Spleen (tissue), 11 donors: ENCODE results near the gene LRRFIP2. TPM values are rescaled to one million over a fixed set of nuclear protein-coding genes. Genes with fewer than 3 reads are reported as not detected.

Experiments
- DNase-seq: peaks from one replicate; pipeline ENCODE4 v3.0.0-alpha.2; 2020
- H3K27ac ChIP-seq, 8 donors: fragments of 200-600 bp; sonication (generic) in 7 of 8; 1 replicate in 4 of 8; 2 replicates in 4 of 8; pipeline versions ENCODE4 v1.5.0 to v1.8.0; 2016 to 2021; ENCODE audit warnings: inconsistent platforms in 4 of 8, mild to moderate bottlenecking in 4 of 8, moderate library complexity in 1 of 8
- H3K27me3 ChIP-seq, 7 donors: fragments of 200-600 bp; sonication (generic) in 6 of 7; replicated peaks in 1 of 7; 1 replicate in 4 of 7; 2 replicates in 3 of 7; pipeline versions ENCODE4 v1.5.0 to v1.8.0; 2016 to 2021; ENCODE audit warnings: inconsistent platforms in 3 of 7, mild to moderate bottlenecking in 1 of 7
- H3K36me3 ChIP-seq, 6 donors: fragments of 200-600 bp; sonication (generic) in 5 of 6; 1 replicate in 4 of 6; 2 replicates in 2 of 6; pipeline versions ENCODE4 v1.5.0 to v1.8.0; 2016 to 2021; ENCODE audit warnings: inconsistent platforms in 2 of 6
- H3K4me1 ChIP-seq, 6 donors: fragments of 200-600 bp; sonication (generic) in 5 of 6; 1 replicate in 3 of 6; 2 replicates in 3 of 6; pipeline versions ENCODE4 v1.5.0 to v1.8.0; 2016 to 2021; ENCODE audit warnings: inconsistent platforms in 3 of 6
- H3K4me3 ChIP-seq, 8 donors: fragments of 200-600 bp; sonication (generic) in 7 of 8; 1 replicate in 4 of 8; 2 replicates in 4 of 8; pipeline versions ENCODE4 v1.5.0 to v1.8.0; 2016 to 2021; ENCODE audit warnings: inconsistent platforms in 4 of 8, mild to moderate bottlenecking in 4 of 8, moderate library complexity in 2 of 8
- H3K9me3 ChIP-seq, 8 donors: fragments of 200-600 bp; sonication (generic) in 7 of 8; 1 replicate in 4 of 8; 2 replicates in 4 of 8; pipeline versions ENCODE4 v1.5.0 to v1.8.0; 2016 to 2021; ENCODE audit warnings: inconsistent platforms in 4 of 8
- CTCF ChIP-seq, 11 experiments: fragments of 200-600 bp in 7 of 11; fragments of 450-650 bp in 4 of 11; sonication (generic) in 4 of 11; IDR thresholded peaks in 8 of 11; conservative IDR thresholded peaks in 3 of 11; 1 replicate in 7 of 11; 2 replicates in 4 of 11; pipeline versions ENCODE4 v1.4.0 to v1.8.0; 2016 to 2021; ENCODE audit warnings: antibody characterized with exemption in 11 of 11, inconsistent platforms in 4 of 11, mild to moderate bottlenecking in 1 of 11
- POLR2A ChIP-seq, 3 donors: fragments of 450-650 bp; IDR thresholded peaks; one replicate each; pipeline ENCODE4 v1.5.1; 2017; ENCODE audit warnings: antibody characterized with exemption in 3 of 3, mild to moderate bottlenecking in 1 of 3
- POLR2AphosphoS5 ChIP-seq, 3 donors: sonication (generic); formaldehyde crosslinking; IDR thresholded peaks; one replicate each; pipeline ENCODE4 v1.5.1; 2017; ENCODE audit warnings: antibody characterized with exemption in 3 of 3
- WGBS, 5 donors: extraction: QIAGEN DNeasy Blood & Tissue Kit in 3 of 5; methylation state at CpG; one replicate each; pipeline versions ENCODE4 v1.1.5 to v1.1.7; 2013 to 2018; 5-methylcytosine and 5-hydroxymethylcytosine counted together
- intact Hi-C: fragments of 100-400 bp; cut with DNase I; formaldehyde crosslinking; loops from one replicate; pipeline ENCODE4 v1.15.0; 2023; ENCODE audit warnings: low total_unique reads
- polyA plus RNA-seq, 3 donors: library from polyadenylated mRNA; stranded (reverse); fragments of 200-250 nt; gene quantifications; one replicate each; pipeline ENCODE4 v1.2.1, GENCODE V29; 2013
- total RNA-seq, 7 donors: library from RNA; depleted of rRNA in 3 of 7; stranded (reverse); fragments of >200 nt in 3 of 7; fragmentation: NEBNext Ultra II Directional in 4 of 7; extraction: Animal tissue kit (Norgen Biotek cat#: 25700) in 4 of 7; gene quantifications; one replicate each; pipeline versions ENCODE4 v1.1.0 to v1.2.1, GENCODE V29; 2016 to 2021
- donor health status: healthy with polysubstance abuse.
- donor health status: DM: no; HTN: no; CAD: no; lungs with moderate emphysema.
- donor health status: DM: no; HTN: no; CAD: no.
- donor health status: Bipolar disorder and iron deficiency.
- donor health status: healthy.
- donor health status: DM: no; HTN: no; CAD: no.
- donor health status: DM: yes; HTN: yes; CAD: no.

LRRFIP2 gene
- total and polyA plus RNA-seq, 10 donors, result 18.9 to 111 (median 86.9) TPM

DNA sequence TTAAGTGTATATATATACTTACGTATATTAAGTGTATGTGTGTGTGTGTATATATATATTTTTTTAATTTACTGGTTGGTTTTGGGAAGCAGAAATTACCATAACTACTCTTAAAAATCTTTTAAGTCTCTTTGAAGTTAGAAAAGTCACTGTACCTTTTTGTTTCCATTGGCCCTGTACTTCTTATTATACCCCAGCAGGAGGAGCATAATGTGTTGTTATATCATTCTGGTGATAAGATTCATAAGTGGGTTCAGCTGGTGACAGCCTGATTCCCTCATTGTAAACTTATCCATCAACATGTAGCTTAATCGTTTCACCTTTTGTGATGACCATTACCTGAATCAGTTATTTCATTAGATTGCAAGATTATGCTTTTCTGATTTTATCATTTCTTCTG lies 150.3 kb downstream of the LRRFIP2 start:
- H3K27ac ChIP-seq, result peak overlapping the region in 1 of 8 donors; percentile 12
- H3K4me3 ChIP-seq, result no peak overlapping the region
- peaks cover 0 to 29% (median 13%) of the 10 kb centered on the region in 6 donors for H3K4me1 ChIP-seq
- H3K36me3 ChIP-seq, result peaks cover 9 to 95% (median 68%) of the 10 kb centered on the region in 6 donors
- no peaks in the 10 kb centered on the region for H3K27me3 ChIP-seq
- no peaks in the 10 kb centered on the region for H3K9me3 ChIP-seq
- TF ChIP-seq CTCF (IDR thresholded peaks at IDR 0.05 in 8 of 11, conservative IDR thresholded peaks at IDR 0.05 in 3 of 11) (peak in 8 of 11 experiments; percentile 24 to 60 (median 46)), POLR2A (IDR thresholded peaks at IDR 0.05) (no peak), POLR2AphosphoS5 (IDR thresholded peaks at IDR 0.05) (no peak)
- 89 to 99% (median 92%) methylated on average over 2 of the region's 2 CpGs for WGBS, 5 donors
- intact Hi-C loops, result loop anchor here (10.0 kb wide), 1 partner anchor 191 kb away; no protein-coding TSS in a partner anchor
- no peak for DNase-seq

DNA sequence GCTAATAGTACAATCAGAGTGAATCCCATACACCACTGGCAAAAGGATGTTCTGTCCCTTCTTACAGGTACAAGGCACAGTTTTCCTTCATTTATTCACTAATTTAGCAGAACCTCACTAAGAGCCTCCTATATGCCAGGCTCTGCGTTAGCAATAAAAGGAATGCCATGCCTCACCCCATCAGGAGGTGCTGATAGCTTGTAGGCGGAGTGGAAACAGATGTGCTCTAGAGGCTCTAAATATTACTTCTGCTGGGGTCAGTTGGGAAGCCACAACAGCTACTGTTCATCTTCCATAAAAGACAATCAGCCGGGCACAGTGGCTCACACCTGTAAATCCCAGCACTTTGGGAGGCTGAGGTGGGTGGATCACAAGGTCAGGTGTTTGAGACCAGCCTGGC lies 156.7 kb downstream of the LRRFIP2 start:
- no peak for DNase-seq
- H3K4me3 ChIP-seq, result no peak overlapping the region
- intact Hi-C loops, result no loop called here
- no peaks in the 10 kb centered on the region for H3K9me3 ChIP-seq
- no peak for TF ChIP-seq POLR2AphosphoS5 (IDR thresholded peaks at IDR 0.05)
- no peak for TF ChIP-seq CTCF (IDR thresholded peaks at IDR 0.05 in 8 of 11, conservative IDR thresholded peaks at IDR 0.05 in 3 of 11)
- no peak for TF ChIP-seq POLR2A (IDR thresholded peaks at IDR 0.05)
- WGBS, 5 donors, result 82 to 100% (median 97%) methylated on average over 3 of the region's 3 CpGs
- H3K36me3 ChIP-seq, result peaks cover 13 to 100% (median 94%) of the 10 kb centered on the region in 6 donors
- H3K27ac ChIP-seq, result no peak overlapping the region
- no peaks in the 10 kb centered on the region for H3K27me3 ChIP-seq
- no peaks in the 10 kb centered on the region for H3K4me1 ChIP-seq

- intact Hi-C loops, result no loop called here
- 93 to 99% (median 97%) methylated on average over 8 of the region's 8 CpGs for WGBS, 5 donors
Measured at GRCh38 chr3:37016903-37017302, 157.5 kb downstream of the LRRFIP2 start.

GRCh38 chr3:37015642-37016041 lies 158.7 kb downstream of the LRRFIP2 start:
- no peaks in the 10 kb centered on the region for H3K9me3 ChIP-seq
- no peak overlapping the region for H3K27ac ChIP-seq
- intact Hi-C loops, result no loop called here
- no peak for DNase-seq
- no peaks in the 10 kb centered on the region for H3K27me3 ChIP-seq
- 92 to 98% (median 96%) methylated on average over 5 of the region's 5 CpGs for WGBS, 5 donors
- no peak for TF ChIP-seq CTCF (IDR thresholded peaks at IDR 0.05 in 8 of 11, conservative IDR thresholded peaks at IDR 0.05 in 3 of 11)
- no peak for TF ChIP-seq POLR2A (IDR thresholded peaks at IDR 0.05)
- no peak for TF ChIP-seq POLR2AphosphoS5 (IDR thresholded peaks at IDR 0.05)
- no peaks in the 10 kb centered on the region for H3K4me1 ChIP-seq
- peaks cover 6 to 100% (median 95%) of the 10 kb centered on the region in 6 donors for H3K36me3 ChIP-seq
- H3K4me3 ChIP-seq, result no peak overlapping the region

More at GRCh38 chr3:37016903-37017302, 157.5 kb downstream of the LRRFIP2 start:
- Histone ChIP-seq H3K4me1 (no peaks in the 10 kb centered on the region), H3K27me3 (no peaks in the 10 kb centered on the region), H3K4me3 (no peak overlapping the region), H3K36me3 (peaks cover 13 to 100% (median 96%) of the 10 kb centered on the region in 6 donors), H3K9me3 (no peaks in the 10 kb centered on the region), H3K27ac (no peak overlapping the region)
- DNase-seq, result no peak
- no peak for TF ChIP-seq POLR2AphosphoS5 (IDR thresholded peaks at IDR 0.05)
- no peak for TF ChIP-seq CTCF (IDR thresholded peaks at IDR 0.05 in 8 of 11, conservative IDR thresholded peaks at IDR 0.05 in 3 of 11)
- TF ChIP-seq POLR2A (IDR thresholded peaks at IDR 0.05), result no peak
